ENCODE data around the gene MUTYH.
"Not testable (repeated sequence)": the region's sequence is repeated elsewhere in the genome, so short reads cannot be mapped to it uniquely, and the experiment has no call there.

The MUTYH gene

DNA sequence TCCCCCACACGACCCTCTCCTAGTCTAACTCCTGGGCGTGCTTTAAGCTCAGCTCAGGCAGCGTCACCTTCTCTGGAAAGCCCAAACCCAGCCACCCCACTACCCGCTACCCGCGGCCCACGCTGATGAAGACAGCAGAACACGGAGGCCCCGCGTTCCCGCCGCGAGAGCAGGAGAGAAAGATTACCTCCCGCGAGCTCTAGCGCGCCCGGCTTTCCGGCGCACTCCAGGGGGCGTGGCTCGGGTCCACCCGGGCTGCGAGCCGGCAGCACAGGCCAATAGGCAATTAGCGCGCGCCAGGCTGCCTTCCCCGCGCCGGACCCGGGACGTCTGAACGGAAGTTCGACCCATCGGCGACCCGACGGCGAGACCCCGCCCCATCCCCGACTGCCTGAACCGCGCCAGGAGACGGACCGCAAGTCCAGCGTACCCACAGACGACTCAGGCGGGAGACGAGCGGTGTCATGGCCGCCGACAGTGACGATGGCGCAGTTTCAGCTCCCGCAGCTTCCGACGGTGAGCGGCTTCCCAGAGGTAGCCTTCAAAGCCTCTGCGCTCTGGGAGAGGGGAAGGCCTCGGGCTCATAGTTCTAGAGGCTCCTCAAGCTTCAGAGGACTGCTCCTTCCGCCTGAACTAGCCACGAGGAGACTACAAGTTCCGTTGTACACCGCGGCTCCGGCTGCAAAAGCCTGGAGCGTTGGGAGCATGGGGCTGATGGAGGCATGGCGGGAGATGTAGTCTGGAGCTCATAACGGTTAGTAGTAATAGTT is at the start of gene MUTYH, which contains the start of gene TOE1:
MUTYH (minus strand) TSS at position 652 of the 770 bp plus-strand sequence. CDS start 5,935 bp downstream, outside the sequence.
TOE1 (plus strand) TSS at position 382 of the 770 bp plus-strand sequence; CDS start at position 465, 83 bp downstream.
- DNase-seq: peak; percentile 92 to 95

DNA sequence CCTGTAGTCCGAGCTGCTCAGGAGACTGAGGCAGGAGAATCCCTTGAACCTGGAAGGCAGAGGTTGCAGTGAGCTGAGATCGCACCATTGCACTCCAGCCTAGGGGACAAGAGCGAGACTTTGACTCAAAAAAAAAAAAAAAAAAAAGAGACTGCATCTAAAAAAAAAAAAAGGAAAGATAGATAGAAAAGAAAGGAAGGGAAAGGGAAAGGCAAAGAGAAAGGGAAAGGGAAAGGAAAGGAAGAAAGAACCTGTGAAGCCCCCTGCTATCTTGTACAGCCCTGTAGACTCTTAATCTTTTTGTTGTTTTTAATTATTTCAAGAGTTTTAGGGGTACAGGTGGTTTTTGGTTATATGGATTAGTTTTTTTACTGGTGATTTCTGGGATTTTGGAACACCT is 46.0 kb upstream of the MUTYH start:
- DNase-seq: no peak

DNA sequence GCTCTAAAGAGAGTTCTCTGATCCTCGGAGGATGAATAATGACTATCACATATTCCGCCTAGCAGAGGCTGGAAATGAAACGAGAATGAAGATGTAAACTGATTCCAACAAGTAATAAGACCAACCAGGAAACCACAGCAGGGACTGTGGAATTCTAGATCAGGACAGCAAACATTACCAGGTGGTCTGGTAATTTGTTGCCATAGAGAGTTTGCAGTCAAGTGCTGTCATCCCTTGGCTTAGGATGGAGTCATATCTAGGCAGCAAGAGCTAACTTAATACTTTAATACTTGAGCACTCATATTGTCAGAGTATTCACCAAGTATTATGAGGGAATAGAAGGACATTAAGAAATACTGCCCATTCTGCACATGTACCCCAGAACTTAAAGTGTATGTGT is 45.1 kb upstream of the MUTYH start:
- DNase-seq: no peak

- DNase-seq: not testable (repeated sequence)
Measured at GRCh38 chr1:45384213-45384612, 44.0 kb upstream of the MUTYH start.

- no peak for DNase-seq
Measured at GRCh38 chr1:45383191-45383590, 43.0 kb upstream of the MUTYH start.

- no peak for DNase-seq
Measured at GRCh38 chr1:45381243-45381642, 41.0 kb upstream of the MUTYH start.

GRCh38 chr1:45380730-45381129 is 40.5 kb upstream of the MUTYH start:
- DNase-seq: no peak

GRCh38 chr1:45380125-45380524 is 39.9 kb upstream of the MUTYH start:
- DNase-seq: no peak

DNA sequence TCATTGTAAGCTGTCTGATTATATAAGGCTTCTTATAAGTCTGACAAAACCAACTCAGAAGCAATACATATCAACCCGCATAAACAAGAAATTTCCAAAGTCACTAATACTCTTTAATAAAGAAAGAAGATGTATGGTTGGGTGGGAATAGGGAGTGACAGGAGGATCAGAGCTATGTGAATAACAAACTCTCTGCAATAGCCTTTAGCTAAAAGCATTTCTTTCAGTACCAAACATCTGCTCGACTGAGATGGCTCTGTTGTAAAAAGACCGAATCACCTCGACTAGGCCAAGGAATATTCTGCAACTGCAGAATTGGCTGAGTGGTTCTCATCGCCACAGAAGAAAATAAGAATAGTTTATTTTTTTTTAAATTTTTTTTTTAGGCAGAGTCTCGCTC is 39.3 kb upstream of the MUTYH start:
- no peak for DNase-seq

DNA sequence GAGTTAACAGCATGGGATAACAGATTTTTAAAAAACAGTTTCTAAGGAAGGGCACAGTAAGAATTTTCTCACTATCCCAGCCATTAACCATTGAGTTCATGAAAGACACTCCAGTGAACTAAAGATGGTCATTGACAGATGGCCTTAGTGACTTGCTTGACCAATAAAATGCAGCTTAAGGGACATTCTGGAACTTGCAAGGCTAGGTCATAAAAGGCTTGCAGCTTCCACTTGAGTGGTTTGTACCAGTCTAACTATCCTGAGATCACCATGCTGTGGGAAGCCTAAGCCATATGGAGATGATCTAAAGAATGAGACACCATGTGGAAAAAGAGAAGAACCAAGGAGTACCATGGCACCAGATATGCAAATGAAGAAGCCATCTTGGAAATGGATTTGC is 37.9 kb upstream of the MUTYH start:
- no peak for DNase-seq

- DNase-seq: peak in 1 of 2 experiments; percentile 11
Measured at GRCh38 chr1:45375104-45376090, 35.2 kb upstream of the MUTYH start.

- no peak for DNase-seq
Measured at GRCh38 chr1:45373573-45373972, 33.3 kb upstream of the MUTYH start.

DNA sequence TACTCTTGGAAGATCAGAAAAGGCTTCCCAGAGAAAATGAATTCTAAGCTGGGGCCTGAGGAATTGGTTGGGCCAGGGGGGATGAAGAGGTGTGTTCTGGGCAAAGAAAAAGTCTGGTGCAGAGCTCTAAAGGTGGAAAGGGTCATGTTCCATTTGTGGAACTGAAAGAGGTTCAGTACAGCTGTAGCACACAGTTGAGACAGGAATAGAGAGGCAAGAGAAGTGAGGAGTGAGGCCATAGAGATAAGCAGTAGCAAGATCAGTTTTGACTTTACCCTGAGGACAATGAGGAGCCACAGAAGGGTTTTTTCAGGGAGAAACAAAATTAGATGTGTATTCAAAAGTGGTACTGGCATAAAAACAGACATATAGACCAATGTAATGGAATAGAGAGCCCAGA is 30.3 kb upstream of the MUTYH start:
- no peak for DNase-seq

- no peak for DNase-seq
Measured at GRCh38 chr1:45365051-45365450, 24.8 kb upstream of the MUTYH start.

GRCh38 chr1:45364294-45364693 is 24.1 kb upstream of the MUTYH start:
- DNase-seq: no peak

GRCh38 chr1:45360981-45361380 is 20.7 kb upstream of the MUTYH start:
- not testable (repeated sequence) for DNase-seq

DNA sequence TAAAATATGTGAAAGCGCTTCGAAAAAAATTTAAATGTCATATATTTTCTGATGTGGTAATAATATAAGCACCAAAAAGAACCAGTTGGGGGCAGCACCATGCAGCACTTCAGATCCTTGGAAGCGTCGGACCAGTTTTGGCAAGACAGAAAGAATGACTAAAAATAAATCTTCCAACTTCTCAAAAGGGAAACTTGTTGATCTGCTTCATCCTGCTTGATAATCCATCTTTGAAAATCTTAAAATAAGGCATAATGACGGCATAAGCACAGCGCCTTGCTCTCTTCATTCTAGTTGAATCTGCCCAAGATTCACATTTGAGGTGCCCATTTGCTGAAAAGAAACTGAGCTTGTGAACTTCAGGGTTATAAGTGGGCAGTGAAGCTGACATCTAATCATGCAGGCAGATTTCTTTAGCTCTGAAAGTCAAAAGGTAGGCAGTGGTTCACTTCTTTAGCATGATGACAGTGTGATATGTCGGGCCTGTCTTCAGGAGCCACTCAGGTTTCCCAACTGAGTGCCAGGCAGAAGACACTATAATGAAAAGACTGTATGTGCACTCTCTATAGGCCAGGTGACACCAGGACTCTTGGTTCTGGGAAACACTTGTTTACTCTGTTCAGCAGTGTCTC is 19.8 kb upstream of the MUTYH start:
- peak; percentile 54 to 67 for DNase-seq

DNA sequence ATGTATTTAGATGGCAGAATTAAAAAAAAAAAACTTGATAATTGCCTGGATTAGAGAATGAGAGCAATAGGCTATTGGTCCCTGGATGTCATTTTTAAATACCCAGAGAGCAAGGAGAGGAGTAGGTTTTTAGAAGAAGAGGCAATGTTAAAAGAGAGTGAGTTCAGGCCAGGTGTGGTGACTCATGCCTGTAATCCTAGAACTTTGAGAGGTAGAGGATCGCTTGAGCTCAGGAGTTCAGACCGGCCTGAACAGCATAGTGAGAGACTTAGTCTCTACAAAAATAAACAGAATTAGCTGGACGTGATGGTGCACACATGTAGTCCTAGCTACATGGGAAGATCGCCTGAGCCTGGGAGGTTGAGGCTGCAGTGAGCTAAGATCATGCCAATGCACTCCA is 15.9 kb upstream of the MUTYH start:
- no peak for DNase-seq

- no peak for DNase-seq
Measured at GRCh38 chr1:45355683-45356082, 15.4 kb upstream of the MUTYH start.

GRCh38 chr1:45354838-45355237 is 14.6 kb upstream of the MUTYH start:
- no peak for DNase-seq

DNA sequence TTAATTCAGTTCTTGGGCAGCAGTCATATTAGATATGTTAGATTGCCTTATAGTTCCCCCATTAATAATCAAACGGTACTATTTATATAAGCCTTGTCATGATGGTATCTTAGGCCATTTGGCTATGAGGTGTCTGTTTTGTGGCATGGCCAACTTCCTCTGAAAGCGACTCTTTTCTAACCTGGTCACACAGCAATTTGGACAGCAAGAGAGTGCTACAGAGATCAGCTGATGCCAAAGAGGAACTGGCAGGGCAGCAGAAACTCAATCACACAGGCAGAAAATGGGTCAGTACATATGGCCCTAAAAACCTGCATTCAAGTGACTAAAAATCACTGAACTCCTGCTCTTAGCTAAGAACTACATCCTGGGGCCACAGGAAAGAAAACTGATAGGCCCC is 13.4 kb upstream of the MUTYH start:
- no peak for DNase-seq

- no peak for DNase-seq
Measured at GRCh38 chr1:45351508-45351907, 11.3 kb upstream of the MUTYH start.

Measured in NCI-H446 (cell line).